Measurements from ENCODE around the gene KYNU.
A peak's percentile ranks its signal among the peaks of the same experiment; 100 is the strongest.
"Not testable (repeated sequence)": the region's sequence is repeated elsewhere in the genome, so short reads cannot be mapped to it uniquely, and the experiment has no call there.

Gene KYNU

GRCh38 chr2:143051465-143051864 lies 174.0 kb downstream of the KYNU start:
- no peak for DNase-seq
- Mint-ChIP-seq H3K36me3 (ENCODE audit: insufficient read depth) (no peaks in the 10 kb centered on the region), H3K4me3 (no peak overlapping the region), H3K9me3 (no peaks in the 10 kb centered on the region), H3K4me1 (ENCODE audit: low read depth in 2 of 2) (no peaks in the 10 kb centered on the region), H3K27ac (no peak overlapping the region), H3K27me3 (peaks cover 18 to 19% of the 10 kb centered on the region in 2 donors)
- no peak for ATAC-seq (replicated peaks)

- H3K9me3 Mint-ChIP-seq; DNase-seq; H3K27ac Mint-ChIP-seq; H3K4me3 Mint-ChIP-seq; H3K4me1 Mint-ChIP-seq (ENCODE audit: low read depth in 2 of 2); H3K36me3 Mint-ChIP-seq (ENCODE audit: insufficient read depth); ATAC-seq (replicated peaks): not testable (repeated sequence)
- H3K27me3 Mint-ChIP-seq: peaks cover 18 to 19% of the 10 kb centered on the region in 2 donors
Measured at GRCh38 chr2:143053437-143053836, 176.0 kb downstream of the KYNU start.

- Mint-ChIP-seq H3K36me3 (ENCODE audit: insufficient read depth) (no peaks in the 10 kb centered on the region), H3K9me3 (no peaks in the 10 kb centered on the region), H3K27ac (no peak overlapping the region), H3K27me3 (peaks cover 6 to 9% of the 10 kb centered on the region in 2 donors), H3K4me3 (no peak overlapping the region), H3K4me1 (ENCODE audit: low read depth in 2 of 2) (no peaks in the 10 kb centered on the region)
- DNase-seq (no peak), ATAC-seq (replicated peaks) (no peak)
Measured at GRCh38 chr2:143056550-143056949, 179.1 kb downstream of the KYNU start.

- no peaks in the 10 kb centered on the region for H3K9me3 Mint-ChIP-seq
- DNase-seq: no peak
- ATAC-seq (replicated peaks): no peak
- H3K27ac Mint-ChIP-seq: no peak overlapping the region
- no peaks in the 10 kb centered on the region for H3K36me3 Mint-ChIP-seq (ENCODE audit: insufficient read depth)
- no peaks in the 10 kb centered on the region for H3K4me1 Mint-ChIP-seq (ENCODE audit: low read depth in 2 of 2)
- no peaks in the 10 kb centered on the region for H3K27me3 Mint-ChIP-seq
- no peak overlapping the region for H3K4me3 Mint-ChIP-seq
Measured at GRCh38 chr2:143058851-143059250, 181.4 kb downstream of the KYNU start.

GRCh38 chr2:143063612-143064200 lies 186.2 kb downstream of the KYNU start:
- H3K4me1 Mint-ChIP-seq (ENCODE audit: low read depth in 2 of 2): no peaks in the 10 kb centered on the region
- H3K27ac Mint-ChIP-seq: no peak overlapping the region

GRCh38 chr2:143068094-143068493 lies 190.6 kb downstream of the KYNU start:
- ATAC-seq (replicated peaks) (no peak), DNase-seq (no peak)
- Mint-ChIP-seq H3K27ac (no peak overlapping the region), H3K4me3 (no peak overlapping the region), H3K36me3 (ENCODE audit: insufficient read depth) (no peaks in the 10 kb centered on the region), H3K9me3 (no peaks in the 10 kb centered on the region), H3K4me1 (ENCODE audit: low read depth in 2 of 2) (no peaks in the 10 kb centered on the region), H3K27me3 (peaks cover 0 to 6% of the 10 kb centered on the region in 2 donors)

More at GRCh38 chr2:143063612-143064200, 186.2 kb downstream of the KYNU start:
- Mint-ChIP-seq H3K36me3 (ENCODE audit: insufficient read depth) (no peaks in the 10 kb centered on the region), H3K27me3 (peaks cover 0 to 6% of the 10 kb centered on the region in 2 donors), H3K4me3 (no peak overlapping the region), H3K9me3 (no peaks in the 10 kb centered on the region)
- ATAC-seq (replicated peaks): no peak
- no peak for DNase-seq

GRCh38 chr2:143068509-143068908 lies 191.0 kb downstream of the KYNU start:
- DNase-seq (no peak), ATAC-seq (replicated peaks) (peak; percentile 74)
- Mint-ChIP-seq H3K9me3 (no peaks in the 10 kb centered on the region), H3K36me3 (ENCODE audit: insufficient read depth) (no peaks in the 10 kb centered on the region), H3K27me3 (peaks cover 0 to 6% of the 10 kb centered on the region in 2 donors), H3K4me1 (ENCODE audit: low read depth in 2 of 2) (no peaks in the 10 kb centered on the region), H3K27ac (no peak overlapping the region), H3K4me3 (no peak overlapping the region)

GRCh38 chr2:143070704-143071103 lies 193.2 kb downstream of the KYNU start:
- Mint-ChIP-seq H3K4me1 (ENCODE audit: low read depth in 2 of 2) (no peaks in the 10 kb centered on the region), H3K4me3 (no peak overlapping the region), H3K9me3 (no peaks in the 10 kb centered on the region), H3K27ac (no peak overlapping the region), H3K36me3 (ENCODE audit: insufficient read depth) (no peaks in the 10 kb centered on the region), H3K27me3 (peaks cover 0 to 6% of the 10 kb centered on the region in 2 donors)
- DNase-seq: no peak
- no peak for ATAC-seq (replicated peaks)

- ATAC-seq (replicated peaks): no peak
- Mint-ChIP-seq H3K27ac (no peak overlapping the region), H3K4me3 (no peak overlapping the region), H3K27me3 (no peaks in the 10 kb centered on the region), H3K9me3 (no peaks in the 10 kb centered on the region), H3K4me1 (ENCODE audit: low read depth in 2 of 2) (no peaks in the 10 kb centered on the region), H3K36me3 (ENCODE audit: insufficient read depth) (no peaks in the 10 kb centered on the region)
- DNase-seq: no peak
Measured at GRCh38 chr2:143071185-143071876, 193.9 kb downstream of the KYNU start.

- DNase-seq; H3K27ac Mint-ChIP-seq; H3K9me3 Mint-ChIP-seq; H3K4me3 Mint-ChIP-seq; H3K36me3 Mint-ChIP-seq (ENCODE audit: insufficient read depth); H3K4me1 Mint-ChIP-seq (ENCODE audit: low read depth in 2 of 2); ATAC-seq (replicated peaks); H3K27me3 Mint-ChIP-seq: not testable (repeated sequence)
Measured at GRCh38 chr2:143074913-143075312, 197.4 kb downstream of the KYNU start.

- Mint-ChIP-seq H3K4me1 (ENCODE audit: low read depth in 2 of 2) (no peaks in the 10 kb centered on the region), H3K27me3 (no peaks in the 10 kb centered on the region), H3K36me3 (ENCODE audit: insufficient read depth) (no peaks in the 10 kb centered on the region), H3K9me3 (no peaks in the 10 kb centered on the region), H3K4me3 (no peak overlapping the region), H3K27ac (no peak overlapping the region)
- no peak for DNase-seq
- no peak for ATAC-seq (replicated peaks)
Measured at GRCh38 chr2:143075711-143076110, 198.2 kb downstream of the KYNU start.

- H3K4me1 Mint-ChIP-seq (ENCODE audit: low read depth in 2 of 2): no peaks in the 10 kb centered on the region
- H3K36me3 Mint-ChIP-seq (ENCODE audit: insufficient read depth): no peaks in the 10 kb centered on the region
- H3K27ac Mint-ChIP-seq: no peak overlapping the region
- DNase-seq (no peak), ATAC-seq (replicated peaks) (no peak)
- H3K4me3 Mint-ChIP-seq: no peak overlapping the region
- no peaks in the 10 kb centered on the region for H3K27me3 Mint-ChIP-seq
- no peaks in the 10 kb centered on the region for H3K9me3 Mint-ChIP-seq
Measured at GRCh38 chr2:143078104-143078503, 200.6 kb downstream of the KYNU start.

GRCh38 chr2:143081616-143082015 lies 204.2 kb downstream of the KYNU start:
- DNase-seq (no peak), ATAC-seq (replicated peaks) (no peak)
- Mint-ChIP-seq H3K9me3 (no peaks in the 10 kb centered on the region), H3K4me3 (no peak overlapping the region), H3K36me3 (ENCODE audit: insufficient read depth) (no peaks in the 10 kb centered on the region), H3K27me3 (no peaks in the 10 kb centered on the region), H3K27ac (no peak overlapping the region), H3K4me1 (ENCODE audit: low read depth in 2 of 2) (peaks cover 5 to 14% of the 10 kb centered on the region in 2 donors)

GRCh38 chr2:143083636-143084035 lies 206.2 kb downstream of the KYNU start:
- ATAC-seq (replicated peaks) (peak; percentile 37), DNase-seq (no peak)
- Mint-ChIP-seq H3K4me3 (peak overlapping the region in 1 of 2 donors; percentile 47), H3K4me1 (ENCODE audit: low read depth in 2 of 2) (peaks cover 5 to 14% of the 10 kb centered on the region in 2 donors), H3K9me3 (no peaks in the 10 kb centered on the region), H3K27me3 (no peaks in the 10 kb centered on the region), H3K27ac (peak overlapping the region in 1 of 2 donors; percentile 85), H3K36me3 (ENCODE audit: insufficient read depth) (no peaks in the 10 kb centered on the region)

Data from effector memory CD8-positive, alpha-beta T cell (primary cell).